ENCODE measurements around the gene RANBP9. TPM values are rescaled to one million over a fixed set of nuclear protein-coding genes. Genes with fewer than 3 reads are reported as not detected.

Gene RANBP9
- total and polyA plus RNA-seq, 2 of the 13 experiments (the other 11 are each of a cell fraction or from before 2014, with no cell fraction given) = 26.6 to 30.6 TPM

GRCh38 chr6:13715444-13715883 lies 3.8 kb upstream of the RANBP9 start (continued):
- no peak for TF ChIP-seq SNAPC5 (CRISPR knock-in tag; IDR thresholded peaks at IDR 0.05; ENCODE audit: borderline replicate concordance)
- TF ChIP-seq ZNF672 (CRISPR knock-in tag; IDR thresholded peaks at IDR 0.05) = no peak
- no peak for TF ChIP-seq ZNF670 (CRISPR knock-in tag; IDR thresholded peaks at IDR 0.05; ENCODE audit: borderline replicate concordance)
- no peak for TF ChIP-seq CC2D1A (CRISPR knock-in tag; IDR thresholded peaks at IDR 0.05)
- peak; percentile 26; the same call in 1 of the 2 replicates for TF ChIP-seq SOX5 (CRISPR knock-in tag; IDR thresholded peaks at IDR 0.05; ENCODE audit: borderline replicate concordance)
- TF ChIP-seq IRX3 (CRISPR knock-in tag; IDR thresholded peaks at IDR 0.05; ENCODE audit: borderline replicate concordance, low read depth) = no peak
- TF ChIP-seq SAP130 (CRISPR knock-in tag; IDR thresholded peaks at IDR 0.05; ENCODE audit: low read depth) = peak; percentile 65
- no peak for TF ChIP-seq ZNF136 (CRISPR knock-in tag; IDR thresholded peaks at IDR 0.05; ENCODE audit: low read depth)
- no peak for TF ChIP-seq MATR3 (CRISPR knock-in tag; IDR thresholded peaks at IDR 0.05)
- no peak for TF ChIP-seq LBX2 (CRISPR knock-in tag; IDR thresholded peaks at IDR 0.05; ENCODE audit: borderline replicate concordance)
- TF ChIP-seq JUNB (CRISPR knock-in tag; IDR thresholded peaks at IDR 0.05; ENCODE audit: borderline replicate concordance) = 0 out of 2 replicates have a peak, but pooled peaks have one; percentile 25
- TF ChIP-seq ZNF678 (CRISPR knock-in tag; IDR thresholded peaks at IDR 0.05) = no peak
- TF ChIP-seq IRF2 (CRISPR knock-in tag; IDR thresholded peaks at IDR 0.05) = peak; percentile 52; the same call in 1 of the 2 replicates
- TF ChIP-seq RXRB (CRISPR knock-in tag; IDR thresholded peaks at IDR 0.05; ENCODE audit: borderline replicate concordance) = 0 out of 2 replicates have a peak, but pooled peaks have one; percentile 39
- TF ChIP-seq ELF1 (CRISPR knock-in tag; IDR thresholded peaks at IDR 0.05) = peak; percentile 70
- no peak for TF ChIP-seq KIAA2018 (CRISPR knock-in tag; IDR thresholded peaks at IDR 0.05; ENCODE audit: borderline replicate concordance)
- no peak for TF ChIP-seq THYN1 (CRISPR knock-in tag; IDR thresholded peaks at IDR 0.05; ENCODE audit: borderline replicate concordance, low read depth)
- TF ChIP-seq ZEB1 (IDR thresholded peaks at IDR 0.05; ENCODE audit: insufficient replicate concordance, low read depth) = no peak
- TF ChIP-seq ZNF878 (CRISPR knock-in tag; IDR thresholded peaks at IDR 0.05) = no peak
- TF ChIP-seq ZNF574 (CRISPR knock-in tag; IDR thresholded peaks at IDR 0.05) = no peak
